ENCODE measurements around the gene SIGLEC8. TPM values are rescaled to one million over a fixed set of nuclear protein-coding genes. Genes with fewer than 3 reads are reported as not detected.

The SIGLEC8 gene
- total RNA-seq, 1 experiment from 2014 or later, result not detected

DNA sequence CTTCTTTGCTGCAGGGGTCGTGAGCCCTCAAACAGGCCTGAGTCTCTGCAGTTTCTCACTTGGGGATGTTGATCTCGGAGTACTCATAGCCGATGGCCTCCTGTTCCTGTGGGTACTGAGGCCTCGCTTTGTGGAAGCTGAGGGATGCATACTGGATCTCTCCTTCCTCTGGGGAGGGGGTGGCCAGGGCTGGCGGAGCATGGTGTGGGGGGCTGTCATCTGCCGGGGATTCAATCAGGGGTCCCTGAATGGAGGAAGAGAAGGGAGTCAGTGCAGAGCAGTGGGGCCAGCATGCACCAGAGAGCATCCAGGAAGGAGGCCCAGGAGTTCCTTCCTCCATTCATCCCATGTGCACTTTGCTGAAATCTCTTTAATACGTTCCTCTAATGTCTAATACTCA, 33.3 kb upstream of the SIGLEC8 start:
- DNase-seq (ENCODE audit: low spot score), result no peak
- Mint-ChIP-seq H3K27me3 (ENCODE audit: low read depth) (peaks cover 59% of the 10 kb centered on the region), H3K4me1 (peaks cover 7% of the 10 kb centered on the region), H3K9me3 (peaks cover 16% of the 10 kb centered on the region), H3K4me3 (no peak overlapping the region), H3K36me3 (no peaks in the 10 kb centered on the region), H3K27ac (no peak overlapping the region)
- no peak for TF ChIP-seq ZNF317 (CRISPR knock-in tag; IDR thresholded peaks at IDR 0.05; ENCODE audit: borderline replicate concordance, low read depth)
- TF ChIP-seq, protein P1, sequence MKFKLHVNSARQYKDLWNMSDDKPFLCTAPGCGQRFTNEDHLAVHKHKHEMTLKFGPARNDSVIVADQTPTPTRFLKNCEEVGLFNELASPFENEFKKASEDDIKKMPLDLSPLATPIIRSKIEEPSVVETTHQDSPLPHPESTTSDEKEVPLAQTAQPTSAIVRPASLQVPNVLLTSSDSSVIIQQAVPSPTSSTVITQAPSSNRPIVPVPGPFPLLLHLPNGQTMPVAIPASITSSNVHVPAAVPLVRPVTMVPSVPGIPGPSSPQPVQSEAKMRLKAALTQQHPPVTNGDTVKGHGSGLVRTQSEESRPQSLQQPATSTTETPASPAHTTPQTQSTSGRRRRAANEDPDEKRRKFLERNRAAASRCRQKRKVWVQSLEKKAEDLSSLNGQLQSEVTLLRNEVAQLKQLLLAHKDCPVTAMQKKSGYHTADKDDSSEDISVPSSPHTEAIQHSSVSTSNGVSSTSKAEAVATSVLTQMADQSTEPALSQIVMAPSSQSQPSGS (CRISPR knock-in tag; IDR thresholded peaks at IDR 0.05; ENCODE audit: borderline replicate concordance, low read depth), result no peak
- TF ChIP-seq JAZF1 (CRISPR knock-in tag; IDR thresholded peaks at IDR 0.05), result no peak
- TF ChIP-seq, protein P2, sequence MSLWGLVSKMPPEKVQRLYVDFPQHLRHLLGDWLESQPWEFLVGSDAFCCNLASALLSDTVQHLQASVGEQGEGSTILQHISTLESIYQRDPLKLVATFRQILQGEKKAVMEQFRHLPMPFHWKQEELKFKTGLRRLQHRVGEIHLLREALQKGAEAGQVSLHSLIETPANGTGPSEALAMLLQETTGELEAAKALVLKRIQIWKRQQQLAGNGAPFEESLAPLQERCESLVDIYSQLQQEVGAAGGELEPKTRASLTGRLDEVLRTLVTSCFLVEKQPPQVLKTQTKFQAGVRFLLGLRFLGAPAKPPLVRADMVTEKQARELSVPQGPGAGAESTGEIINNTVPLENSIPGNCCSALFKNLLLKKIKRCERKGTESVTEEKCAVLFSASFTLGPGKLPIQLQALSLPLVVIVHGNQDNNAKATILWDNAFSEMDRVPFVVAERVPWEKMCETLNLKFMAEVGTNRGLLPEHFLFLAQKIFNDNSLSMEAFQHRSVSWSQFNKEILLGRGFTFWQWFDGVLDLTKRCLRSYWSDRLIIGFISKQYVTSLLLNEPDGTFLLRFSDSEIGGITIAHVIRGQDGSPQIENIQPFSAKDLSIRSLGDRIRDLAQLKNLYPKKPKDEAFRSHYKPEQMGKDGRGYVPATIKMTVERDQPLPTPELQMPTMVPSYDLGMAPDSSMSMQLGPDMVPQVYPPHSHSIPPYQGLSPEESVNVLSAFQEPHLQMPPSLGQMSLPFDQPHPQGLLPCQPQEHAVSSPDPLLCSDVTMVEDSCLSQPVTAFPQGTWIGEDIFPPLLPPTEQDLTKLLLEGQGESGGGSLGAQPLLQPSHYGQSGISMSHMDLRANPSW (CRISPR knock-in tag; conservative IDR thresholded peaks at IDR 0.05; ENCODE audit: low read depth), result no peak
- POLR2A ChIA-PET, result no interaction called here
- no peak for ATAC-seq
- CTCF ChIA-PET, result no interaction called here

DNA sequence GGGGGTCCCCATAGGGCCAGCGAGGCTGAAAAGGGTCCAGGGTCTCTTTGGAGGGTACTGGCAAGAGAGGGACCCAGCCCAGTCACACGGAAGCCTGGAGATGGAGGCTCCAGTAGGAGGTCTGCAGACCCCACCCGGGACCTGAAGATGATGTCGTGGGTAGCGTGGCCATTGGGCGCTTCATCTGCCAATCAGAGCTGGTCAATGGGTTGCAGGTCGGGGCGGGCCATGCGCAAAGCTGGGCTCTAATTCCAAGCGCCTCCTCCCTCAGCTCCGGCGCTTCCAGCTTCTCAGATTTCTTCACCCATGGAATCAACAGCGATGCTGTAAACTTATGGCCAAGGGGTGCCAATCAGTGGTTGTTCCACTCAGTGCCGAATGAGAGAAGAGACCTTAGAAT, 32.4 kb upstream of the SIGLEC8 start:
- peak; percentile 68 for DNase-seq (ENCODE audit: low spot score)
- CTCF ChIA-PET, result interaction anchor here (0.6 to 1.0 kb wide), 9 partner anchors 24 to 287 kb away, joined by 3 to 7 read pairs (median 3); no protein-coding TSS in a partner anchor
- Mint-ChIP-seq H3K9me3 (peaks cover 21% of the 10 kb centered on the region), H3K36me3 (no peaks in the 10 kb centered on the region), H3K27ac (no peak overlapping the region), H3K27me3 (ENCODE audit: low read depth) (peaks cover 56% of the 10 kb centered on the region), H3K4me1 (peaks cover 7% of the 10 kb centered on the region), H3K4me3 (peak overlapping the region; percentile 52)
- TF ChIP-seq ETV6 (CRISPR knock-in tag; IDR thresholded peaks at IDR 0.05) (no peak), GRHL2 (CRISPR knock-in tag; IDR thresholded peaks at IDR 0.05; ENCODE audit: insufficient replicate concordance, severe bottlenecking) (no peak), SMAD4 (CRISPR knock-in tag; IDR thresholded peaks at IDR 0.05) (no peak), SMAD3 (CRISPR knock-in tag; IDR thresholded peaks at IDR 0.05; ENCODE audit: borderline replicate concordance) (no peak), NFATC4 (CRISPR knock-in tag; IDR thresholded peaks at IDR 0.05) (no peak), NFYB (CRISPR knock-in tag; conservative IDR thresholded peaks at IDR 0.05; ENCODE audit: low read depth) (peak; percentile 45)
- TF ChIP-seq, protein P3, sequence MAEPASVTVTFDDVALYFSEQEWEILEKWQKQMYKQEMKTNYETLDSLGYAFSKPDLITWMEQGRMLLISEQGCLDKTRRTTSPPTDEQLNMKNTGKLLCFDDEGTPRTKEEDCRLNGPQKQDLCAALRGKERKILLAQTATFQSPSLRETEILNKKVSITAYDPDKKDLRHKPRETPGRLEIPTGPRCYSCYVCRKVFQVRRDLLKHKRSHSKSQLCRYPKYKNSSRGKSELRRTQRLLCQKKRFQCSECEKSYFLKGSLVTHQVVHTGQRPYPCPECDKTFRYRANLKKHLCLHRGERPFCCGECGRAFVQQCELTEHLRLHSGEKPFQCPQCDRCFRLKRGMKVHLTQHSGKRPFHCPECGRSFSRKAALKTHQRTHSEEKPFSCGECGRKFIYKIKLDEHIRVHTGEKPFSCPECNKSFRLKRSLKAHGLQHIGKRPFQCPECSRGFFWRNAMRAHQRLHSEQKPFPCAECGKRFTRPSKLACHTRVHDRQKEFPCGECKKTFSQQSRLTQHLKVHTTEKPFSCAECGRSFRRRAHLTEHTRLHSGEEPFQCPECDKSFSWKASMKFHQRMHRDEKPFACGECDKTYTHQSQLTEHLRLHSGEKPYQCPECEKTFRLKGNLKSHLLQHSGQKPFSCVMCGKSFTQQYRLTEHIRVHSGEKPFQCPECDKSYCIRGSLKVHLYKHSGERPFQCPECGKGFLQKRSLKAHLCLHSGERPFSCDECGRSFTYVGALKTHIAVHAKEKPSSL (CRISPR knock-in tag; conservative IDR thresholded peaks at IDR 0.05), result no peak
- peak; percentile 93 for ATAC-seq
- POLR2A ChIA-PET, result interaction anchor here (0.6 kb wide), 1 partner anchor 21 kb away, joined by 3 read pairs; no protein-coding TSS in a partner anchor

DNA sequence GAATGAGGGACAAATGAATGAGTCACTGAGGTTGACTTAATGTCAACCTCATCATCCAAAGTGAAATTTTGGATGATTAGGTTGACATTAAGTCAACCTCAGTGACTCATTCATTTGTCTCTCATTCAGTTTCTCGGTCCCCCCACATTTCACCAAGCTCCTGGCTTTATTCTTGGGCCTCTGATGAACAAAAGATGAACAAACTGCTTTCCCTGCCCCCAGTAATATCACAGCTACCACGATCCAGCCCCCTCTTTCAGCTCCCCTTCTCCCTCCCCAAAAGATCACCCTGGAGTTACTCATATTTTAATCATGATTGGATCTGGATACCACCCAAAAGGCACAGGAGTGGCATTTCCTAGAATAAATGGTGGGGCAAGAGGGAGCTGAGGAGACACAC, 30.9 kb upstream of the SIGLEC8 start:
- Mint-ChIP-seq H3K4me1 (peaks cover 7% of the 10 kb centered on the region), H3K27ac (no peak overlapping the region), H3K36me3 (no peaks in the 10 kb centered on the region), H3K4me3 (no peak overlapping the region), H3K9me3 (peaks cover 28% of the 10 kb centered on the region), H3K27me3 (ENCODE audit: low read depth) (peaks cover 58% of the 10 kb centered on the region)
- CTCF ChIA-PET, result no interaction called here
- ATAC-seq (no peak), DNase-seq (ENCODE audit: low spot score) (no peak)
- POLR2A ChIA-PET, result no interaction called here
- TF ChIP-seq, protein P4, sequence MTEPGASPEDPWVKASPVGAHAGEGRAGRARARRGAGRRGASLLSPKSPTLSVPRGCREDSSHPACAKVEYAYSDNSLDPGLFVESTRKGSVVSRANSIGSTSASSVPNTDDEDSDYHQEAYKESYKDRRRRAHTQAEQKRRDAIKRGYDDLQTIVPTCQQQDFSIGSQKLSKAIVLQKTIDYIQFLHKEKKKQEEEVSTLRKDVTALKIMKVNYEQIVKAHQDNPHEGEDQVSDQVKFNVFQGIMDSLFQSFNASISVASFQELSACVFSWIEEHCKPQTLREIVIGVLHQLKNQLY (CRISPR knock-in tag; IDR thresholded peaks at IDR 0.05), result no peak
- TF ChIP-seq, protein P5, sequence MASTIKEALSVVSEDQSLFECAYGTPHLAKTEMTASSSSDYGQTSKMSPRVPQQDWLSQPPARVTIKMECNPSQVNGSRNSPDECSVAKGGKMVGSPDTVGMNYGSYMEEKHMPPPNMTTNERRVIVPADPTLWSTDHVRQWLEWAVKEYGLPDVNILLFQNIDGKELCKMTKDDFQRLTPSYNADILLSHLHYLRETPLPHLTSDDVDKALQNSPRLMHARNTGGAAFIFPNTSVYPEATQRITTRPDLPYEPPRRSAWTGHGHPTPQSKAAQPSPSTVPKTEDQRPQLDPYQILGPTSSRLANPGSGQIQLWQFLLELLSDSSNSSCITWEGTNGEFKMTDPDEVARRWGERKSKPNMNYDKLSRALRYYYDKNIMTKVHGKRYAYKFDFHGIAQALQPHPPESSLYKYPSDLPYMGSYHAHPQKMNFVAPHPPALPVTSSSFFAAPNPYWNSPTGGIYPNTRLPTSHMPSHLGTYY (CRISPR knock-in tag; IDR thresholded peaks at IDR 0.05), result no peak
- TF ChIP-seq, protein P6, sequence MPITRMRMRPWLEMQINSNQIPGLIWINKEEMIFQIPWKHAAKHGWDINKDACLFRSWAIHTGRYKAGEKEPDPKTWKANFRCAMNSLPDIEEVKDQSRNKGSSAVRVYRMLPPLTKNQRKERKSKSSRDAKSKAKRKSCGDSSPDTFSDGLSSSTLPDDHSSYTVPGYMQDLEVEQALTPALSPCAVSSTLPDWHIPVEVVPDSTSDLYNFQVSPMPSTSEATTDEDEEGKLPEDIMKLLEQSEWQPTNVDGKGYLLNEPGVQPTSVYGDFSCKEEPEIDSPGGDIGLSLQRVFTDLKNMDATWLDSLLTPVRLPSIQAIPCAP (CRISPR knock-in tag; IDR thresholded peaks at IDR 0.05), result no peak
- TF ChIP-seq, protein P7, sequence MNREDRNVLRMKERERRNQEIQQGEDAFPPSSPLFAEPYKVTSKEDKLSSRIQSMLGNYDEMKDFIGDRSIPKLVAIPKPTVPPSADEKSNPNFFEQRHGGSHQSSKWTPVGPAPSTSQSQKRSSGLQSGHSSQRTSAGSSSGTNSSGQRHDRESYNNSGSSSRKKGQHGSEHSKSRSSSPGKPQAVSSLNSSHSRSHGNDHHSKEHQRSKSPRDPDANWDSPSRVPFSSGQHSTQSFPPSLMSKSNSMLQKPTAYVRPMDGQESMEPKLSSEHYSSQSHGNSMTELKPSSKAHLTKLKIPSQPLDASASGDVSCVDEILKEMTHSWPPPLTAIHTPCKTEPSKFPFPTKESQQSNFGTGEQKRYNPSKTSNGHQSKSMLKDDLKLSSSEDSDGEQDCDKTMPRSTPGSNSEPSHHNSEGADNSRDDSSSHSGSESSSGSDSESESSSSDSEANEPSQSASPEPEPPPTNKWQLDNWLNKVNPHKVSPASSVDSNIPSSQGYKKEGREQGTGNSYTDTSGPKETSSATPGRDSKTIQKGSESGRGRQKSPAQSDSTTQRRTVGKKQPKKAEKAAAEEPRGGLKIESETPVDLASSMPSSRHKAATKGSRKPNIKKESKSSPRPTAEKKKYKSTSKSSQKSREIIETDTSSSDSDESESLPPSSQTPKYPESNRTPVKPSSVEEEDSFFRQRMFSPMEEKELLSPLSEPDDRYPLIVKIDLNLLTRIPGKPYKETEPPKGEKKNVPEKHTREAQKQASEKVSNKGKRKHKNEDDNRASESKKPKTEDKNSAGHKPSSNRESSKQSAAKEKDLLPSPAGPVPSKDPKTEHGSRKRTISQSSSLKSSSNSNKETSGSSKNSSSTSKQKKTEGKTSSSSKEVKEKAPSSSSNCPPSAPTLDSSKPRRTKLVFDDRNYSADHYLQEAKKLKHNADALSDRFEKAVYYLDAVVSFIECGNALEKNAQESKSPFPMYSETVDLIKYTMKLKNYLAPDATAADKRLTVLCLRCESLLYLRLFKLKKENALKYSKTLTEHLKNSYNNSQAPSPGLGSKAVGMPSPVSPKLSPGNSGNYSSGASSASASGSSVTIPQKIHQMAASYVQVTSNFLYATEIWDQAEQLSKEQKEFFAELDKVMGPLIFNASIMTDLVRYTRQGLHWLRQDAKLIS (CRISPR knock-in tag; IDR thresholded peaks at IDR 0.05; ENCODE audit: borderline replicate concordance), result no peak
- TF ChIP-seq, protein P8, sequence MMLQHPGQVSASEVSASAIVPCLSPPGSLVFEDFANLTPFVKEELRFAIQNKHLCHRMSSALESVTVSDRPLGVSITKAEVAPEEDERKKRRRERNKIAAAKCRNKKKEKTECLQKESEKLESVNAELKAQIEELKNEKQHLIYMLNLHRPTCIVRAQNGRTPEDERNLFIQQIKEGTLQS (CRISPR knock-in tag; conservative IDR thresholded peaks at IDR 0.05), result no peak
- no peak for TF ChIP-seq FOXP1 (CRISPR knock-in tag; IDR thresholded peaks at IDR 0.05; ENCODE audit: borderline replicate concordance)

All from WTC11 (cell line).